A673 (cell line): ENCODE data around the gene TMIGD3. TPM values are rescaled to one million over a fixed set of nuclear protein-coding genes. Genes with fewer than 3 reads are reported as not detected.

Experiments used
- BruUV-seq: library from RNA; stranded (reverse); fragments of 400-500 nt; replicated peaks from 2 replicates; lab custom pipeline; 2021; lab: Mats Ljungman, UMichigan
- CTCF ChIA-PET: fragments of 300-600 bp; sonication (Branson Sonifier 250); formaldehyde crosslinking; loops from one replicate; lab custom pipeline; 2022; ENCODE audit warnings: antibody characterized with exemption; lab: Charles Lee
- POLR2A ChIA-PET: fragments of 300-600 bp; sonication (Branson Sonifier 250); formaldehyde crosslinking; loops from one replicate; lab custom pipeline; 2022; ENCODE audit warnings: antibody characterized with exemption; ENCODE audit not compliant: low non-redundant PET; lab: Charles Lee
- DNase-seq: peaks from one replicate; pipeline ENCODE4 v3.0.0-alpha.2; 2015; ENCODE audit warnings: low spot score
- H3K27ac ChIP-seq: fragments of 200-600 bp; sonication (generic); 2 replicates; pipeline ENCODE4 v1.5.1; 2016; ENCODE audit warnings: mixed run types, low read depth, mild to moderate bottlenecking, mixed read lengths, antibody characterized with exemption, low read length; ENCODE audit not compliant: poor library complexity, severe bottlenecking
- H3K27me3 ChIP-seq: fragments of 200-600 bp; sonication (generic); replicated peaks from 2 replicates; pipeline ENCODE4 v1.6.1; 2017; ENCODE audit warnings: mixed run types, low read depth, mild to moderate bottlenecking, mixed read lengths, antibody characterized with exemption, low read length; ENCODE audit not compliant: insufficient read depth, poor library complexity
- H3K36me3 ChIP-seq: fragments of 200-600 bp; sonication (generic); 2 replicates; pipeline ENCODE4 v1.6.1; 2016; ENCODE audit warnings: mixed run types, mild to moderate bottlenecking, mixed read lengths, antibody characterized with exemption, low read length; ENCODE audit not compliant: insufficient read depth, poor library complexity, severe bottlenecking
- H3K4me1 ChIP-seq: fragments of 200-600 bp; sonication (generic); 2 replicates; pipeline ENCODE4 v1.6.1; 2017; ENCODE audit warnings: mixed run types, mild to moderate bottlenecking, mixed read lengths, antibody characterized with exemption, low read length; ENCODE audit not compliant: insufficient read depth, poor library complexity, severe bottlenecking
- H3K4me3 ChIP-seq: fragments of 200-600 bp; sonication (generic); 2 replicates; pipeline ENCODE4 v1.5.1; 2016; ENCODE audit warnings: low read depth, mixed run types, mild to moderate bottlenecking, mixed read lengths, low read length; ENCODE audit not compliant: poor library complexity, severe bottlenecking
- H3K9me3 ChIP-seq: fragments of 200-600 bp; sonication (generic); 2 replicates; pipeline ENCODE4 v1.6.1; 2016; ENCODE audit warnings: mixed run types, low read depth, mild to moderate bottlenecking, mixed read lengths, antibody characterized with exemption, low read length; ENCODE audit not compliant: poor library complexity, severe bottlenecking
- EZH2 ChIP-seq: fragments of 200-600 bp; sonication (generic); IDR thresholded peaks from 2 replicates; pipeline ENCODE4 v1.6.1; 2017; ENCODE audit warnings: borderline replicate concordance, low read depth, mild to moderate bottlenecking, mixed read lengths, antibody characterized with exemption, low read length; ENCODE audit not compliant: poor library complexity, severe bottlenecking
- intact Hi-C: fragments of 100-400 bp; cut with micrococcal nuclease; formaldehyde crosslinking; loops from one replicate; pipeline ENCODE4 v1.10.0; 2022; ENCODE audit not compliant: unreplicated experiment
- total RNA-seq: library from RNA; stranded (reverse); gene quantifications from 2 replicates; pipeline ENCODE4 v1.2.3, GENCODE V29; 2021
- TF ChIP-seq, protein P1 (sequence below): fragments of 300-800, 200-600 bp; sonication (generic); conservative IDR thresholded peaks from 2 replicates; pipeline ENCODE4 v1.5.1; 2017; ENCODE audit warnings: low read depth, mild to moderate bottlenecking, antibody characterized with exemption, low read length, moderate library complexity, mixed read lengths

TMIGD3 gene
- total RNA-seq, 1 experiment from 2014 or later = not detected

DNA sequence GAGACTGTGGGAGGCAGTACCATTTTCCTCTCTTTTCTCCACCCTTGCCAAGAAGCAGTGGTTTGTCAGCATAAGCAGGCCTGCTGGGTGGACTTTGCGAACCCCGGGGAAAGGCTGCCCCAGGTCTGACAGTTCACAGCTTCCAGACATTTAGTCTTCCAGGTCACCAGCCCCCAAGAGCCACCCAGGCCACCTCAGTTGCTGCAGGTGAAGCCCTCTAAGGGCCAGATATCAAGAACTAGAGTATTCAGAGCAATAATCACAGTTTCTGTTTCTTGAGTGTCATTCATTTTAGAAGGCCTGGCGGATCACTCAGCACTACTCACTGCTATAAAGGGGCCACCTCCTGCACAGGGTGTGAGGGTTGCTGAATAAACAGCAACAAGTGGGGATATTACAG, 9.5 kb upstream of the TMIGD3 start:
- Histone ChIP-seq H3K9me3 (no peaks in the 10 kb centered on the region), H3K27ac (no peak overlapping the region), H3K4me1 (no peaks in the 10 kb centered on the region), H3K36me3 (no peaks in the 10 kb centered on the region), H3K4me3 (no peak overlapping the region), H3K27me3 (peaks cover 8% of the 10 kb centered on the region)
- intact Hi-C loops = no loop called here
- no TSS peak for BruUV-seq
- CTCF ChIA-PET = interaction anchor here (0.6 kb wide), 1 partner anchor 143 kb away, joined by 15 read pairs; no protein-coding TSS in a partner anchor
- no peak for DNase-seq
- TF ChIP-seq, protein P1, sequence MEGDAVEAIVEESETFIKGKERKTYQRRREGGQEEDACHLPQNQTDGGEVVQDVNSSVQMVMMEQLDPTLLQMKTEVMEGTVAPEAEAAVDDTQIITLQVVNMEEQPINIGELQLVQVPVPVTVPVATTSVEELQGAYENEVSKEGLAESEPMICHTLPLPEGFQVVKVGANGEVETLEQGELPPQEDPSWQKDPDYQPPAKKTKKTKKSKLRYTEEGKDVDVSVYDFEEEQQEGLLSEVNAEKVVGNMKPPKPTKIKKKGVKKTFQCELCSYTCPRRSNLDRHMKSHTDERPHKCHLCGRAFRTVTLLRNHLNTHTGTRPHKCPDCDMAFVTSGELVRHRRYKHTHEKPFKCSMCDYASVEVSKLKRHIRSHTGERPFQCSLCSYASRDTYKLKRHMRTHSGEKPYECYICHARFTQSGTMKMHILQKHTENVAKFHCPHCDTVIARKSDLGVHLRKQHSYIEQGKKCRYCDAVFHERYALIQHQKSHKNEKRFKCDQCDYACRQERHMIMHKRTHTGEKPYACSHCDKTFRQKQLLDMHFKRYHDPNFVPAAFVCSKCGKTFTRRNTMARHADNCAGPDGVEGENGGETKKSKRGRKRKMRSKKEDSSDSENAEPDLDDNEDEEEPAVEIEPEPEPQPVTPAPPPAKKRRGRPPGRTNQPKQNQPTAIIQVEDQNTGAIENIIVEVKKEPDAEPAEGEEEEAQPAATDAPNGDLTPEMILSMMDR = no peak
- TF ChIP-seq EZH2 = no peak
- POLR2A ChIA-PET = no interaction called here

DNA sequence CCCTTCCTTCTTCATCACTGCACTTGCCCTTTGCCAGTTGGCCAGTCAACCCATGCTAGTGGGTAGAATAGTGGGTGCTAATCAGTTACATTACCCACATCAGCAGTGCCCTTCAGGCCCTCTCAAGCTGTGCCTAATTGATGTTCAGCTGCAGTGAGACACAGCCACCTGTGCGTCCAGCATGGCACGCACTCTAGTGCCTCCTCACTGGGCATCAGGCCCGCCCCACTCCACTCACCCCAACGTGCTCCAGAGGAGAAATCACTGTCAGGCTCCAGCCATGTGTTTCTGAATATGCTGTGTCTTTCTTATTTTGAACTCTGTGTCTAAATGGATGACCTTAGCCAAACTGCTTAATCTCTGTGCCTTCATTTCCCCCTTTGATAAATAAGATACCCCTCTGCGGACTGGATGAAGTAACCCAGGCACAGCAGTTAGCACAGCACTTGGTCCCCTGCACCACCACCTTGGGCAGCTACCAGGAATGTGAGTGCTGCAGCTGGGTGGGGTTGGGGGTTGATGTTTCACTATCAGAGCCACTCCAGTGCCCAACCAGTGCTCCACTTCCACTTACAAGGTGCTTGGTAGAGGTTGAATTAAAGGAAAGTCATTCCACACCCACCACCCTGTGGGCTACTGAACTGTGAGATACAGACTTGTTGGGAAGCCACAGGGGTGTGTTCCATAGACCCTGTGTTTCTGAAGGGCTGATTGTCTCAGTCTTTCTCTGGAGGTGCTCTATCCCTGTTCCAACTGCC, 8.9 kb upstream of the TMIGD3 start:
- no peak overlapping the region for H3K4me3 ChIP-seq
- no peak overlapping the region for H3K27ac ChIP-seq
- no peaks in the 10 kb centered on the region for H3K9me3 ChIP-seq
- POLR2A ChIA-PET = no interaction called here
- TF ChIP-seq EZH2 = no peak
- TF ChIP-seq, protein P1 = no peak
- no peaks in the 10 kb centered on the region for H3K36me3 ChIP-seq
- intact Hi-C loops = no loop called here
- DNase-seq = no peak
- no TSS peak for BruUV-seq
- CTCF ChIA-PET = interaction anchor here (0.6 kb wide), 1 partner anchor 143 kb away, joined by 15 read pairs; no protein-coding TSS in a partner anchor
- no peaks in the 10 kb centered on the region for H3K4me1 ChIP-seq
- peaks cover 8% of the 10 kb centered on the region for H3K27me3 ChIP-seq

DNA sequence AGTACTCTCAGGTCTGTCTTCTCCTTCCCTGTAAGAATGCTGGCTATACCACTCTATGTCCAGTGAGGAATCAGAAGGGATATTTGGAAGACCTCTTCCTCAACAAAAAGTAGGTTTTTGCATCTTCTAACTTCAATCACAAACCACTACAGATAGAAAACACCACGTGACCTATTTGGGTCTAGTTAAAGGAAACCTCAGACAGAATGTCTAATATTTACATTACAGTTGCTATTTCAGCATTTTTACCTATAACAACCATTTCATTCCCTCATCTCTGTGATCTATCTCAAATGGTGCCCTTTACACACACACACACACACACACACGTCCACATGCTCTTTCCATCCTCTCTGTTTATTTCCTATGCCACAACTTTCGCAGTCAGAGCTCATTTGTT, 7.9 kb upstream of the TMIGD3 start:
- POLR2A ChIA-PET = no interaction called here
- DNase-seq = no peak
- BruUV-seq = no TSS peak
- Histone ChIP-seq H3K4me3 (no peak overlapping the region), H3K27ac (no peak overlapping the region), H3K4me1 (no peaks in the 10 kb centered on the region), H3K36me3 (no peaks in the 10 kb centered on the region), H3K27me3 (peaks cover 5% of the 10 kb centered on the region), H3K9me3 (no peaks in the 10 kb centered on the region)
- intact Hi-C loops = no loop called here
- CTCF ChIA-PET = no interaction called here
- TF ChIP-seq, protein P1 = no peak
- no peak for TF ChIP-seq EZH2
